Measurements from ENCODE around the gene PRRT3. TPM values are rescaled to one million over a fixed set of nuclear protein-coding genes. Genes with fewer than 3 reads are reported as not detected.
A peak's percentile ranks its signal among the peaks of the same experiment; 100 is the strongest.
"Not testable (repeated sequence)": the region's sequence is repeated elsewhere in the genome, so short reads cannot be mapped to it uniquely, and the experiment has no call there.

PRRT3 gene
- total RNA-seq, 2 donors from 2014 or later = 3.2 to 9.1 TPM

GRCh38 chr3:9939906-9940305 is 12.3 kb downstream of the PRRT3 start:
- not testable (repeated sequence) for H3K9me3 Mint-ChIP-seq; H3K27ac Mint-ChIP-seq; H3K27me3 Mint-ChIP-seq; H3K4me3 Mint-ChIP-seq; ATAC-seq (replicated peaks)
- Mint-ChIP-seq H3K4me1 (peaks cover 11% of the 10 kb centered on the region), H3K36me3 (ENCODE audit: low read depth) (peaks cover 57% of the 10 kb centered on the region)

GRCh38 chr3:9938966-9939365 is 13.2 kb downstream of the PRRT3 start:
- peaks cover 62% of the 10 kb centered on the region for H3K36me3 Mint-ChIP-seq (ENCODE audit: low read depth)
- no peak overlapping the region for H3K27ac Mint-ChIP-seq
- no peak overlapping the region for H3K4me3 Mint-ChIP-seq
- ATAC-seq (replicated peaks) = no peak
- H3K4me1 Mint-ChIP-seq = peaks cover 19% of the 10 kb centered on the region
- no peaks in the 10 kb centered on the region for H3K9me3 Mint-ChIP-seq
- H3K27me3 Mint-ChIP-seq = no peaks in the 10 kb centered on the region

- Mint-ChIP-seq H3K27ac (no peak overlapping the region), H3K36me3 (ENCODE audit: low read depth) (peaks cover 61% of the 10 kb centered on the region), H3K4me3 (no peak overlapping the region), H3K27me3 (no peaks in the 10 kb centered on the region), H3K9me3 (no peaks in the 10 kb centered on the region), H3K4me1 (peaks cover 19% of the 10 kb centered on the region)
- no peak for ATAC-seq (replicated peaks)
These were observed 14.5 kb downstream of the PRRT3 start for GRCh38 chr3:9937486-9938238.

- Mint-ChIP-seq H3K4me1 (peaks cover 19% of the 10 kb centered on the region), H3K9me3 (no peaks in the 10 kb centered on the region), H3K36me3 (ENCODE audit: low read depth) (peaks cover 48% of the 10 kb centered on the region), H3K4me3 (peak overlapping the region; percentile 98), H3K27ac (no peak overlapping the region), H3K27me3 (no peaks in the 10 kb centered on the region)
- no peak for ATAC-seq (replicated peaks)
These were observed 16.2 kb downstream of the PRRT3 start for GRCh38 chr3:9935966-9936510.

- no peak for ATAC-seq (replicated peaks)
- H3K9me3 Mint-ChIP-seq = no peaks in the 10 kb centered on the region
- H3K36me3 Mint-ChIP-seq (ENCODE audit: low read depth) = peaks cover 46% of the 10 kb centered on the region
- H3K27ac Mint-ChIP-seq = peak overlapping the region; percentile 97
- H3K4me3 Mint-ChIP-seq = peak overlapping the region; percentile 98
- peaks cover 19% of the 10 kb centered on the region for H3K4me1 Mint-ChIP-seq
- no peaks in the 10 kb centered on the region for H3K27me3 Mint-ChIP-seq
These were observed 17.2 kb downstream of the PRRT3 start for GRCh38 chr3:9934993-9935392.

GRCh38 chr3:9934235-9934621 is 18.0 kb downstream of the PRRT3 start:
- peak overlapping the region; percentile 98 for H3K4me3 Mint-ChIP-seq
- no peaks in the 10 kb centered on the region for H3K27me3 Mint-ChIP-seq
- ATAC-seq (replicated peaks) = no peak

GRCh38 chr3:9933561-9934234 is 18.5 kb downstream of the PRRT3 start, which contains the start of gene CRELD1:
TSS of gene CRELD1 (plus strand) at chr3:9933834. CDS start at chr3:9934439, 605 bp downstream.
- Mint-ChIP-seq H3K4me3 (peak within 1 kb of the TSS; percentile 98), H3K4me1 (peaks cover 19% of the 10 kb centered on the region), H3K27me3 (no peaks in the 10 kb centered on the region), H3K36me3 (ENCODE audit: low read depth) (peaks cover 46% of the 10 kb centered on the region), H3K27ac (peak within 1 kb of the TSS; percentile 97), H3K9me3 (no peaks in the 10 kb centered on the region)
- ATAC-seq (replicated peaks) = peak; percentile 89

More at GRCh38 chr3:9934235-9934621, 18.0 kb downstream of the PRRT3 start:
- Mint-ChIP-seq H3K9me3 (no peaks in the 10 kb centered on the region), H3K4me1 (peaks cover 19% of the 10 kb centered on the region), H3K27ac (peak overlapping the region; percentile 97), H3K36me3 (ENCODE audit: low read depth) (peaks cover 46% of the 10 kb centered on the region)

- H3K27ac Mint-ChIP-seq = peak overlapping the region; percentile 97
- peaks cover 40% of the 10 kb centered on the region for H3K36me3 Mint-ChIP-seq (ENCODE audit: low read depth)
- peaks cover 19% of the 10 kb centered on the region for H3K4me1 Mint-ChIP-seq
- H3K4me3 Mint-ChIP-seq = peak overlapping the region; percentile 98
- H3K27me3 Mint-ChIP-seq = no peaks in the 10 kb centered on the region
- peak; percentile 83 for ATAC-seq (replicated peaks)
- H3K9me3 Mint-ChIP-seq = no peaks in the 10 kb centered on the region
These were observed 19.2 kb downstream of the PRRT3 start for GRCh38 chr3:9932843-9933560.

GRCh38 chr3:9932535-9932842 is 19.7 kb downstream of the PRRT3 start:
- Mint-ChIP-seq H3K27me3 (no peaks in the 10 kb centered on the region), H3K4me1 (peaks cover 19% of the 10 kb centered on the region), H3K36me3 (ENCODE audit: low read depth) (peaks cover 34% of the 10 kb centered on the region), H3K27ac (peak overlapping the region; percentile 97), H3K4me3 (peak overlapping the region; percentile 98), H3K9me3 (no peaks in the 10 kb centered on the region)
- ATAC-seq (replicated peaks) = no peak

- Mint-ChIP-seq H3K4me1 (peaks cover 18% of the 10 kb centered on the region), H3K36me3 (ENCODE audit: low read depth) (peaks cover 22% of the 10 kb centered on the region), H3K27me3 (no peaks in the 10 kb centered on the region), H3K9me3 (no peaks in the 10 kb centered on the region), H3K27ac (no peak overlapping the region), H3K4me3 (no peak overlapping the region)
- ATAC-seq (replicated peaks) = no peak
These were observed 21.3 kb downstream of the PRRT3 start for GRCh38 chr3:9930804-9931418.

GRCh38 chr3:9928158-9928557 is 24.1 kb downstream of the PRRT3 start:
- no peaks in the 10 kb centered on the region for H3K36me3 Mint-ChIP-seq (ENCODE audit: low read depth)
- no peaks in the 10 kb centered on the region for H3K27me3 Mint-ChIP-seq
- H3K9me3 Mint-ChIP-seq = no peaks in the 10 kb centered on the region
- no peaks in the 10 kb centered on the region for H3K4me1 Mint-ChIP-seq
- no peak for ATAC-seq (replicated peaks)
- no peak overlapping the region for H3K27ac Mint-ChIP-seq
- H3K4me3 Mint-ChIP-seq = no peak overlapping the region

- ATAC-seq (replicated peaks) = no peak
- no peaks in the 10 kb centered on the region for H3K36me3 Mint-ChIP-seq (ENCODE audit: low read depth)
- H3K4me1 Mint-ChIP-seq = peaks cover 4% of the 10 kb centered on the region
- no peaks in the 10 kb centered on the region for H3K27me3 Mint-ChIP-seq
- no peaks in the 10 kb centered on the region for H3K9me3 Mint-ChIP-seq
- H3K27ac Mint-ChIP-seq = no peak overlapping the region
- H3K4me3 Mint-ChIP-seq = no peak overlapping the region
These were observed 33.8 kb downstream of the PRRT3 start for GRCh38 chr3:9918261-9919038.

- no peaks in the 10 kb centered on the region for H3K27me3 Mint-ChIP-seq
- no peaks in the 10 kb centered on the region for H3K9me3 Mint-ChIP-seq
- H3K4me3 Mint-ChIP-seq = no peak overlapping the region
- H3K36me3 Mint-ChIP-seq (ENCODE audit: low read depth) = no peaks in the 10 kb centered on the region
- H3K4me1 Mint-ChIP-seq = peaks cover 4% of the 10 kb centered on the region
- H3K27ac Mint-ChIP-seq = no peak overlapping the region
- ATAC-seq (replicated peaks) = no peak
These were observed 34.4 kb downstream of the PRRT3 start for GRCh38 chr3:9917820-9918219.
